NCI-H1930 (cell line): Measurements from ENCODE around the gene CYTH3.

Experiments
- DNase-seq, 2 experiments: peaks; one replicate each; lab custom pipeline; 2025; lab: John Stamatoyannopoulos, UW

The CYTH3 gene

DNA sequence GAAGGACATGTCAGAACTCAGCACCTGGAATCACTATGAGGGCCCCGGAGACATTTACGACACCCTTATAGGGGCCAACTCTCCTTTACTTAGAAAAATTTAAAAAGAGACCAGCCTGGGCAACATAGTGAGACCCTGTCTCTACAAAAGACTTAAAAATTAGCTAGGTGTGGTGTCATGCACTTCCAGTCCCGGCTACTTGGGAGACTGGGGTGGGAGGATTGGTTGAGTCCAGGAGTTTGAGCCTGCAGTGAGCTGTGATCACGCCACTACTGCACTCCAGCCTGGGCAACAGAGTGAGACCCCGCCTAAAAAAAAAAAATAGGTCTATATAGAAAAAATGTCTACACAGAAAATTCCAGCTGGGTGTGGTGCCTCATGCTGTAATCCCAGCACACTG lies 7.5 kb upstream of the CYTH3 start:
- no peak for DNase-seq

- DNase-seq, result no peak
Observed at GRCh38 chr7:6279341-6279740, 6.9 kb upstream of the CYTH3 start.

DNA sequence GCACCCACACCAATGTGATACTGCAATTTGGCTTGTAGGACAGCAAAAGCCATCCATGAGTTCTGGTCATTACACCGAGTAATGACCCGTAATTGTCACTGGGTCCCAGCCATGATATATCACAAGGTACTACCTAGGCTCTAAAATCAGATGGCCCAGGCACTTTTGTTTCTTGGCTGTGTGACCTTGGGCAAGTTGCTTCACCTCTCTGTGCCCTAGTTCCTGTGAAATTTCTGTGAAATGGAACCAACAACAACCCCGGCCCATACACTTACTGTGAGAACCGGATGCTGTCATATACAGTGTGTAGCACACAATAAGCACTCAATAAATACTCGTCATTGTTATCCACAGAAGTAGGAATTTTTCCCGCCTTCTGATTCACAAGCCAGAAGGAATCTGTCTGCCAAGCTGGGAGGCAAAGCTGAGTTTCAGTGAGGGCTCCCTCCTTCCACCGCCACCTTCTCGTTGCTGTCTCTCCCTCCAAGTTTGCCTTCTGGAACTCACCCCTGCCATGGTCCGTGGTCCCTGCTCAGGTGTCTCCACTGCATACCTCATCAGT lies 6.4 kb upstream of the CYTH3 start:
- DNase-seq, result no peak

GRCh38 chr7:6277476-6277875 lies 5.1 kb upstream of the CYTH3 start:
- no peak for DNase-seq

- DNase-seq, result no peak
Observed at GRCh38 chr7:6276911-6277408, 4.5 kb upstream of the CYTH3 start.

DNA sequence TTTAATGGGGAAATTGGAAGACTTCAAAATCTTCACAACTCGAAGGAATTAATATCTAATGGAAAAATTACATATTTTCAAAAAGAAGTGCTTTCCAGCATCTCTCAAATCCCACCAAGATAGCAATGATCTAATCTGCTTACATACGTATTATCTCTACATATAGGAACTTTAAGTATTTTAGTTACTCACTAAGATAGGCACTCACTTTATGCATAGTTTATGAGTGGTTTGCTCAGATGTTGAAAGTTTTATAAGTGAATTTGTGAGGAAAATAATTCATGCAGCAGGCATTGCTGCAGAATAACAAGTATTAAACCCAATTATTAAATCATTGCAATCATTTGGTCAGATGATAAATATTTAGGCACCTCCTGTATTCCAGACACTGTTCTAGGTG lies 2.3 kb upstream of the CYTH3 start:
- DNase-seq, result no peak

- DNase-seq, result no peak
Observed at GRCh38 chr7:6273917-6274630, 1.6 kb upstream of the CYTH3 start.

GRCh38 chr7:6273380-6273837 lies 985 bp upstream of the CYTH3 start:
- DNase-seq, result no peak

GRCh38 chr7:6271694-6272440 lies 557 bp downstream of the CYTH3 start:
- no peak for DNase-seq

DNA sequence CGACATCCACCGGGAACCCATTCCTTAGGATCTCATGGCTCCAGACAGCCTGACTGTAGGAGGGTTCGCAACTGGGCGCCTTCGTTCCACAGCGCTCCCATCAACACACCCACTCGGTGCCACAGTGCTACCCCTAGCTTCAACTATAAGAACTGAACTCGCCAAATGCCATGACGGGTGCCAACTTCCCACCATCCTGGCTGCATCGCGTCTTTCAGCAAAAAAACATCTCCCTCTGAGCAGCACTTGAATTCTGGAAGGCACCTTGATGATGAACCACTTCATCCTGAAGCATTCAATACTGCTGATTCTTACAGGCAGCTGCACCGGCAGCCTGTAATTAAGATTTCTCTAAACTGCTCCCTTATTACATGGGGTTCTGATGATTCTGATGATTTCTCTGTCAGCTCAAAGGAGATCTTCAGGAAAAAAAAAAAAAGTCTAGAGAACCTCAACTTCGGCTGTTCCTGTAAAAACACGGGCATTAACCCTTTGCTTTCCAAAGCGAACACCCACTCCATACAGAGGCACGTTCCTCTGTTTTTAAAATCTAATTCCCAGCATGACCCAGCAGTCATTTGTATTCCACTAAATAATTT lies 1.3 kb downstream of the CYTH3 start:
- DNase-seq, result no peak

DNA sequence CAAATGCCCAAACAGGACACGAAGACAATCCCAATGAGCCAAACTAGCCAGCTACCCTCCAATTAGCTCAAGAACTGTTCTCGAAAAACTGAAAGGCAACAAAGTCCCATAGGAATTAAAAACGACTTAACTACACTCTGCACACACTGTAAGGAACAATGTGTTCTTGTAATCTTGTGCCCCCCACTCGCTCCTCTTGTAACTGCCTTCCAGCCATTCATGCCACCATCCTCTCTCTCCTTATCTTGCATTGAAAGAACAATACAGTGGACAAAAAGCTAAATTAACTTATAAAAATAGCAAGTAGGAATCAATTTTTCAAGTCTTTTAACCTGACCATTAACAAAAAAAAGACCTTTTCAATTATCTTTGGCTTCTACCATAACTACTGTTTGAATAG lies 2.9 kb downstream of the CYTH3 start:
- no peak for DNase-seq

DNA sequence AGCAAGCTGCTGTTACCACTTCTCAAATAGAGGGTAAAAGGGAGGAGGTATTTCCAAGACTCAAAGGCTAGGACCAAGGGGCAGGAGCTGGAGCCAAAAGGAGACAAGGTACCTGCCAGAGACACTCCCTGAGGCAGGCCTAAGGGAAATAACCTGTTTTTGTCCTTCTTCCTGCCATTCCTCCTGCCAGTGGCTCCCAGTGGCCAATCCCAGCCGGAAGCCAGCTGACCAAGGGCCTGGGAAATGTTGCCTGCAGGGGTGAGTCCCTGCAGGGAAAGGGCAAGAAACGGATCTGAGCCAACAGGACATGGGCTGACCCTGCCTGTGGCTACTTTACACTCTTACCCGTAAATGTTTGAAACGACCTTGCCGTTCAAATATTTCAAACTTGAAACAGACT lies 3.5 kb downstream of the CYTH3 start:
- DNase-seq, result no peak

- DNase-seq, result no peak
Observed at GRCh38 chr7:6268023-6268900, 4.2 kb downstream of the CYTH3 start.

- DNase-seq, result no peak
Observed at GRCh38 chr7:6266699-6267098, 5.7 kb downstream of the CYTH3 start.

GRCh38 chr7:6262221-6262620 lies 10.2 kb downstream of the CYTH3 start:
- DNase-seq, result no peak

DNA sequence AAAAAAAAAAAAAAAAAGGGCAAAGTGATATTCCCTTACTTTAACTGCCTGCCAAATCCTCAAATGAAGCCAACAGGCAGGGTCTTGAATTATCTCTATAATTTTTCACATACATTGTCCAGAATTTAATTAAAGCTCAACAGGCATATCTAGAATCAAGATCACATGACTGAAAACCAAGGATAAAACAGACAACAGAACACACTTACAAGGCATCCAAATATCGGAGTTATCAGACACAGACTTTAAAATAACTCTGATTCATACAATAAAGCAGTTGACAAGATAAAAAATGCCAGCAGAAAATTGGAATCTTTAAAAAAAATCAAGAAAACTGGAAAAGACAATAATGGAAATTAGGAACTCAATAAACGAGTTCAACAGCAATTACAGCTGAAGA lies 10.7 kb downstream of the CYTH3 start:
- no peak for DNase-seq

GRCh38 chr7:6260291-6261187 lies 11.9 kb downstream of the CYTH3 start:
- no peak for DNase-seq

GRCh38 chr7:6259257-6259656 lies 13.2 kb downstream of the CYTH3 start:
- no peak for DNase-seq

- no peak for DNase-seq
Observed at GRCh38 chr7:6258440-6259182, 13.8 kb downstream of the CYTH3 start.

DNA sequence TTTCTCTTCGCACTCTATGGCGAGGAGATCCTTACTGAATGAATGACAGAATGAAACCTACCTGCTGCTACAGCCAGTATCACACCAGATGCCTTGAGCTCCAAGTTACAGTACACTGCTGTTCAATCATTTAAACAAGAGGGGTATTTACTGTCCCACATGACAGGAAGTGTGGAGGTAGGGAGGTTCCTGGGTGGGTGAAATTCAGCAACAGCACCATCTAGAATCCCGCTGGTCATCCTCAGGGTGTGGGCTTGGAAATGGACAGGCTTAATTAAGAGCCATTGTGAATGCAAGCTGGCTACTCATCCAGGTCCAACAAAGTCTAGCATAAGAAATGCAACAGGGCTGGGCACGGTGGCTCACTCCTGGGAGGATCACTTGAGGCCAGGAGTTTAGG lies 14.7 kb downstream of the CYTH3 start:
- DNase-seq, result no peak
